HG03342 (cell line): ENCODE data around the gene ZNF20.
"Not testable (repeated sequence)": the region's sequence is repeated elsewhere in the genome, so short reads cannot be mapped to it uniquely, and the experiment has no call there.

Experiments
- ATAC-seq: cut with Tn5 transposase; IDR thresholded peaks from one replicate; pipeline ENCODE4 v1.9.1; 2021; ENCODE audit warnings: mild to moderate bottlenecking, moderate library complexity; ENCODE audit not compliant: unreplicated experiment

ZNF20 gene

DNA sequence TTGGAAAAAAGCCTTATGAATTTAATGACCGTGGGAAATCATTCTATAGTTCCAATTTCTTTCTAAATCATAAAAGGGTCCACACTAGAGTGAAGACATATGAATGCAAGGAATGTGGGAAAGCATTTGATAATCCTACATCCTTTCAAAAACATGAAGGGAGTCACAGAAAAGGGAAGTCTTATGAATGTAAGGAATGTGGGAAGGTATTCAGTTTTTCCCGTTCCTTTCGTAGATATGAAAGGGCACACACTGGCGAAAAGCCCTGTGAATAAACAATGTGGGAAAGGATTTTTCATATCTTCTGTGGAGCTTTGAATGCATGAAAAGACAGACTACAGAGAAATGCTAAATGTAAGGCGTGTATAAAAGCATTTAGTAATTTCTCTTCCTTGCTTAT, 27.0 kb downstream of the ZNF20 start:
- ATAC-seq = no peak

- no peak for ATAC-seq
Observed at GRCh38 chr19:12112701-12113100, 27.4 kb downstream of the ZNF20 start.

DNA sequence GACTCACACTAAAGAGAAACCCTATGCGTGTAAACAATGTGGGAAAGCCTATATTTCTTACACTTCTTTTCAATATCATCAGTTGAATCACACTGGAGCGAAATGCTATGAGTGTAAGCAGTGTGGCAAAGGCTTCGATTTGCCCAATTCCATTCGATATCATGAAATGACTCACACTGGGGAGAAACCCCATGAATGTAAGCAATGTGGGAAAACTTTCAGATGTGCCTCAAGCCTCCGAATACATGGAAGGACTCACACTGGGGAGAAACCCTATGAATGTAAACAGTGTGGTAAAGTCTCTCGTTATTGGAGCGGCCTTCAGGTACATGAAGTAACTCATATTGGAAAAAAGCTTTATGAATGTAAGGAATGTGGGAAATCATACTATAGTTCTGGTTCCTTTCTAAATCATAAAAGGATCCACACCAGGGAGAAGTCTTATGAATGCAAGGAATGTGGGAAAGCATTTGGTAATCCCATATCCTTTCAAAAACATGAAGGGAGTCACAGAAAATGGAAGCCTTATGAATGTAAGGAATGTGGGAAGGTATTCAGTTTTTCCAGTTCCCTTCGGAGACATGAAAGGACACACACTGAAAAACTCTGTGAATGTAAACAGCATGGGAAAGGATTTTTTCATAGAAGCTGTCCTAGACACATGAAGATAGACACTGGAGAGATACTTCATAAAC, 28.1 kb downstream of the ZNF20 start:
- no peak for ATAC-seq

DNA sequence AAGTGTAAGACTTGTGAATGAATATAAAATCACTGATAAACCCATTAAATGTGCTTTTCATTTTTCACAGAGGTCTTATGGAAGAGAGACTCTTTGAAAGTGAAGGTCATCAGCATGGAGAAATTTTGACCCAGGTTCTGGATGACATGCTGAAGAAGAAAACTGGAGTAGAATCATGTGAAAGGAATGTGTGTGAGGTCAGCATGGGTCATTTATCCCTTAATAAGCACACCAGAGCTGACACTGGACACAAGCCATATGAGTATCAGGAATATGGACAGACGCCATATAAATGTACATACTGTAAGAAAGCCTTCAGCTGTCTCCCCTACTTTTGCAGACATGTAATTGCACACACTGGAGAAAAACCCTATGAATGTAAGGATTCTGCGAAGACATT, 29.0 kb downstream of the ZNF20 start:
- ATAC-seq = no peak

GRCh38 chr19:12103909-12104308, 36.2 kb downstream of the ZNF20 start:
- ATAC-seq = not testable (repeated sequence)

- ATAC-seq = no peak
Observed at GRCh38 chr19:12098040-12098439, 42.1 kb downstream of the ZNF20 start.

DNA sequence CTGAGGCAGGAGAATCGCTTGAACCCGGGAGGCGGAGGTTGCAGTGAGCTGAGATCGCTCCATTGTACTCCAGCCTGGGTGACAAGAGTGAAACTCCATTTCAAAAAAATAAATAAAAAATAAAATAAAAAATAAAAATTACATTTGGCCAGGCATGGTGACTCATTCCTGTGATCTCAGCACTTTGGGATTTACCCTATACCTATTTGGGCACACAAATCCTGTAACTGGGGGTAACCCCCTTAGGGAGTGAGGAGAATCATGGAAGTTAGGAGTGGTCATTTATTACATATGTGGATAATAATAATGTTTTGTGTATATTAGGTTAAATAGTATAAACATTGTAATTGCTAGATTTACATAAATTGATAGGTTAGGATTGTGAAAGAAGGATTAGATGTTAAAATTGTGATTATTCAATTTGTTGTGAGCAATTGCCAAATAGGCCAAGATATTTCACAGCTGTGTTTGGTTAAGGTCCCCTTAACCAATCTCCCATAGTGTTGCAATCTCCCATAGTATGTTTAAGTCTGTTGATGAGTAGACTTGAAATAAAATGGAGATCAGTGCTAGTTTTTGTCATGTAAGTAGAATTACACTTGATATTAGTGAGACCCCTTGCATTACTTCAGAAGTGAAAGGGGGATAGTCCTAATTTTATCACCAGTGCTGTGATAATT, 44.9 kb downstream of the ZNF20 start:
- no peak for ATAC-seq

DNA sequence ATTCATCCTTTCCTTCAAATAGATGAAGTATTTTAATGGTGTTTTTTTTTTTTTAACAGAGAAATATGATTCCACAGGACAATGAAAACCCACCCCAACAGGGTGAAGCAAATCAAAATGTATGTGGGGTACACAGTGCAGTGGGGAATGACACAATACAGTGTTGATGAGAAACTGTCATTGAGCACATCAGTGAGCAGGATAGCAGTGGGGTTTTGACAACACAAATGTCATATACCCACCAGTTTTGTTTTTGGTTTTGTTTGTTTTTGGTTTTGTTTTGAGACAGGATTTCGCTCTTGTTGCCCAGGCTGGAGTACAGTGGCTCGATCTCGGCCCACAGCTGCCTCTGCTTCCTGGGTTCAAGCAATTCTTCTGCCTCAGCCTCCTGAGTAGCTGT, 46.4 kb downstream of the ZNF20 start:
- no peak for ATAC-seq

GRCh38 chr19:12092956-12093355, 47.2 kb downstream of the ZNF20 start:
- no peak for ATAC-seq

DNA sequence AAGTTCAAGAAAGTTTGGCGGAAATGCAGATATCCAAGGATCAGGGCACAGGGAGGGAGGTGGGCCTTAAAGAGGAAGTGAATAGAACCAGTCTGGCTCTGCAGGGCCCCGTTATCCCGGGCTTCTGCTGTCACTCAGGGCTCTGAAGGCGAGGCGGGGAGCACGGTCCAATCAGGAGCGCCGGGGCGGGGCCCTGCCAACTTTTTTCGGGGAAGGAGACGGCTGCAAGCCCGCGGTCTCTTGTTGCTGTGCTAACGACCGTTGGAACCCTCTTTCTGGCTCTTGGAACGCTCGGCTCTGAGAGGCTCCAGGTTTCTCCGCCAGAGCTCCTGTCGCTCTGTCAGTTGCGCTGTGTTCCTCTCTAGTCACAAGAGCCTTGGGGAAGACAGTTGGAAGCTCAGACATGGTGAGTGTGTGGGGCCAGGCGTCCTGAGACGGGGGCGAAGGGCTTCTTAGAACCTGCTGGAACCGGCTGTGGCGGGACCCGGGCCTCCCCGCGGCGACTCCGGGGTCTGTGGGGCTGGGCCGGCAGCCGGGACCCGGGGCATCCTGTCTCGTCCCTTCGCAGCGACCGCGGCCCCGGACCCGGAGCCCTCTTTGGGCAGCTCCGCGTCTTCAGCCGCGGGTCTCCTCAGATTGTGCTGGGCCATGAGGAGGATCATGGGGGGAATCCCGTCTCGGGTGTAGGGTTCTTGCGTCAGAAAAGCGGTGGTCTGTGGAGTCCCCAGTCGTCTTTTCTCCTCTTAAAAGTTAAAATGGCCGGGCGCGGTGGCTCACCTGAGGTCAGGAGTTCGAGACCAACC, 47.9 kb downstream of the ZNF20 start:
- no peak for ATAC-seq

DNA sequence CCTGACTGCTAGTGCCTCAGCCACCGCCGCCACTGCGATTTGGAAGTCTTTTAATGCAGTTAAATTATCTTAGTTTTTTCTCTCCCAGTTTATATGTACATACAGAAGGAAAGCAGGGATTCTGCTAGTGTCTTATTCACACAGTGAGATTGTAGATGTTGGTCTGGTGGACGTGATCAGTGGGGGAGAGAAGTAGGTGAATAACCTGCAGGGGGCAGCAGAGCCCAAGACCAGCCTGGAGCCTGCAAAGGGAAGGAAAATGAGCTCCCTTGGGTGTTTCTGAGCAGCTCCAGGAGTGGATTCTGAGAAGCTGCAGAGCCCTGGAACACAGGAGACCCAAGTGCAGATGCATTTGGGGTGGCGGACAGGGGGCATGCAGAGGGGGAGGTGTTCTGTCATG, 49.3 kb downstream of the ZNF20 start:
- no peak for ATAC-seq

DNA sequence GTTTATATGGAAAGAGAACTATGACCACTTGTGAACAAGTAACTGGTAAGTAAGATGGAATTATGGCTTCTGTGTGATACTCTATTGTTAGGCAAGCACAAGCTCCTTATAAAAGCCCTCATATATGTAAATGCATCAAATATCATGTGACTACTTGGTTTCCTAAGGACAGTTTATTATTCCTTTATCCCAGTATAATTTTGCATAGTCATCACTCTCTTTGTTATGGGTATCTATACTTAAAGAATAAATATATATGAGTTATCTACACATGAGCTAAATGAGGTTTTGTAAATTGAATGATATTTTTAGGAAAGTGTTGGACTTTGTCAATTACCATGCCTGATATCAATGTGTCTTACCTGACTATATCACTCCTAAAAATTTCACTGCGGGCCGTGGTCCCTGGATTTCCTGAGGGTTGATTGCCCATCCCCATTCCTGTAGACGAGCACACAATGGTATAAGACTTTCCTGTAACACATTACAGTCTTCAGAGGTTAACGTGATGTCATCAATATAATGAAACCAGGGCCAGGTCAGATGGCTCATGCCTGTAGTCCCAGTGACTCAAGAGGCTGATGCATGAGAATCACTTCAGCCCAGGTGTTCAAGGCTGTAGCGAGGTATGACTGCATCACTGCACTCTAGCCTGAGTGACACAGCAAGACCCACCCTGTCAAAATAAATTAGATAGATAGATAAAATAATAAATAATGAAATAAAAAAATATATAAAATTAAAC, 54.9 kb downstream of the ZNF20 start:
- ATAC-seq = no peak

DNA sequence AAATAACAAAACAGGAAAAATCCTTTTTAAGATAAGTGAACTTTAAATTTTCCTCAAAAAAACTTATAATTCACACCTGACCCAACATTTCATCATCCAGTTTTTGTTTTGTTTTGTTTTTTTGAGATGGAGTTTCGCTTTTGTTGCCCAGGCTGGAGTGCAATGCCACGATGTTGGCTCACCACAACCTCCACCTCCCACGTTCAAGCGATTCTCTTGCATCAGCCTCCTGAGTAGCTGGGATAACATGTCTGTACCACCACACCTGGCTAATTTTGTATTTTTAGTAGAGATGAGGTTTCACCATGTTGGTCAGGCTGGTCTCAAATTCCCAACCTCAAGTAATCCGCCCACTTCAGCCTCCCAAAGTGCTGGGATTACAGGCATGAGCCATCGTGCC, 56.8 kb downstream of the ZNF20 start:
- not testable (repeated sequence) for ATAC-seq
